LNCAP (cell line): Measurements from ENCODE around the gene PHKA1.
A peak's percentile ranks its signal among the peaks of the same experiment; 100 is the strongest.

ENCODE experiments used
- TF ChIP-seq, protein P1 (sequence below): fragments of 450-650 bp; IDR thresholded peaks from 2 replicates; pipeline ENCODE4 v1.5.1; 2017; ENCODE audit warnings: mild to moderate bottlenecking

PHKA1 gene

DNA sequence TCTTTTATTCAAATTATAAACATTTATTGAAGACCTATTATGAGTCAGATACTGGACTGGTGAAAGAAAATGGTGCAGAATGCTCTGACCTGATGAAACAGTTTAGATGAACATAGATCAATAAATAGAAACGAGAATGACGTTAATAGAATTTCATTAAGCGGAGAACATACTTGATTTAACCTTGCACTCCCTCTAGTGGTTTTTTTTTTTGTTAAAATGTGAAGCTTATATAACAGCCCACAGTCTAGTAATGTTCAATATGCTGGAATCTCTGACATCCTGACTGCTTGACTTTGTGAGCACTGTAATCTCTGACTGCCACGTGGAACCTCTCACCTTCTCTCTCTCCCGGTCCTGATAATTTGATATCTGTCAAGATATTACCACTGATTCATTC lies 173.8 kb downstream of the PHKA1 start:
- TF ChIP-seq, protein P1, sequence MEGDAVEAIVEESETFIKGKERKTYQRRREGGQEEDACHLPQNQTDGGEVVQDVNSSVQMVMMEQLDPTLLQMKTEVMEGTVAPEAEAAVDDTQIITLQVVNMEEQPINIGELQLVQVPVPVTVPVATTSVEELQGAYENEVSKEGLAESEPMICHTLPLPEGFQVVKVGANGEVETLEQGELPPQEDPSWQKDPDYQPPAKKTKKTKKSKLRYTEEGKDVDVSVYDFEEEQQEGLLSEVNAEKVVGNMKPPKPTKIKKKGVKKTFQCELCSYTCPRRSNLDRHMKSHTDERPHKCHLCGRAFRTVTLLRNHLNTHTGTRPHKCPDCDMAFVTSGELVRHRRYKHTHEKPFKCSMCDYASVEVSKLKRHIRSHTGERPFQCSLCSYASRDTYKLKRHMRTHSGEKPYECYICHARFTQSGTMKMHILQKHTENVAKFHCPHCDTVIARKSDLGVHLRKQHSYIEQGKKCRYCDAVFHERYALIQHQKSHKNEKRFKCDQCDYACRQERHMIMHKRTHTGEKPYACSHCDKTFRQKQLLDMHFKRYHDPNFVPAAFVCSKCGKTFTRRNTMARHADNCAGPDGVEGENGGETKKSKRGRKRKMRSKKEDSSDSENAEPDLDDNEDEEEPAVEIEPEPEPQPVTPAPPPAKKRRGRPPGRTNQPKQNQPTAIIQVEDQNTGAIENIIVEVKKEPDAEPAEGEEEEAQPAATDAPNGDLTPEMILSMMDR: peak; percentile 19; the same call in 1 of the 2 replicates

DNA sequence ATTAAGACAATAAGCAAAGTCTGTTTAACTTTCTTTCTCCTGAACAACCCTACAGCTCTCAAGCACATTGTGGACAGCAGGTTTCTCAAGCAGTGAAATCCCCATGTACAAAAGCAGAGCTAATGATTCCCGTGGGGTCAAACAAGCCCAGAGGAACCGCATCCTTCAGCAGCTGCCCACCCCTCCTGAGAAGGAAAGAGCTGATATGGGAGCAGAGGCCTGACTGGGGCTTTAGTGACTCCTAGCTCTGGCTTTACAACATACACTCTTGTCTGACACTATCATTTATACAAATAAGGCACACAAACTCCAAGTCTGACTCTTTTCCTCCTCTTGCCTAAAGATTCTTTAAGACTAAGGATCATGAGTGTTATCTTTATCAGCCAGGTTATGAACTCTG lies 174.3 kb downstream of the PHKA1 start:
- TF ChIP-seq, protein P1: no peak

- TF ChIP-seq, protein P1: no peak
Measured at GRCh38 chrX:72536542-72536941, 177.6 kb downstream of the PHKA1 start.

- TF ChIP-seq, protein P1: no peak
Measured at GRCh38 chrX:72532366-72532765, 181.7 kb downstream of the PHKA1 start.
